ENCODE measurements around the gene ASMT. TPM values are rescaled to one million over a fixed set of nuclear protein-coding genes. Genes with fewer than 3 reads are reported as not detected.

ASMT gene
- total RNA-seq: not detected in 2 replicates

GRCh38 chrX:1614927-1615326 is at the start of gene ASMT:
Gene ASMT (plus strand): TSS chrX:1615059. CDS start chrX:1615200, 141 bp downstream.

GRCh38 chrX:1591102-1591862 is 23.6 kb upstream of the ASMT start, which contains the start of gene AKAP17A:
Gene AKAP17A (plus strand): TSS chrX:1591604. CDS start chrX:1593463, 1,859 bp downstream.

Other genes with a start within 250 kb of the ASMT start
- 163 and 166 TPM in 2 replicates for gene SLC25A6, start 222.9 kb upstream of the ASMT start, total RNA-seq
- 8.0 and 12.9 TPM in 2 replicates for gene ASMTL, start 162.2 kb upstream of the ASMT start, total RNA-seq
- gene P2RY8, start 77.9 kb upstream of the ASMT start, total RNA-seq: not detected in 2 replicates
- 26.0 and 43.9 TPM in 2 replicates for gene AKAP17A, start 23.5 kb upstream of the ASMT start, total RNA-seq

Measured in uterine smooth muscle cell (primary cell).